Endothelial cell of umbilical vein (primary cell): Measurements from ENCODE around the gene TMEFF1. TPM values are rescaled to one million over a fixed set of nuclear protein-coding genes. Genes with fewer than 3 reads are reported as not detected.

Experiments used
- BruUV-seq: library from RNA; stranded (reverse); fragments of 400-500 nt; replicated peaks from 2 replicates; lab custom pipeline; 2021; lab: Mats Ljungman, UMichigan
- CTCF ChIA-PET: fragments of 300-600, 350-600 bp; sonication (Branson Sonifier 250); formaldehyde crosslinking; loops from one replicate; lab custom pipeline; 2021; ENCODE audit warnings: antibody characterized with exemption, inconsistent platforms; lab: Charles Lee
- POLR2A ChIA-PET: fragments of 300-600, 350-600 bp; sonication (Branson Sonifier 250); formaldehyde crosslinking; loops from one replicate; lab custom pipeline; 2021; ENCODE audit warnings: antibody characterized with exemption, inconsistent platforms; lab: Charles Lee
- DNase-seq: peaks from one replicate; pipeline ENCODE4 v3.0.0-alpha.2; 2011; ENCODE audit warnings: low read depth, low spot score
- FAIRE-seq: peaks from 2 replicates; lab custom pipeline; 2011; peaks lifted over from hg19 to GRCh38; lab: Jason Lieb, UNC
- H2AFZ ChIP-seq: 2 replicates; pipeline ENCODE4 v1.6.0; 2012; ENCODE audit warnings: low read depth, low read length, control low read depth, inconsistent platforms
- H3K27ac ChIP-seq: 2 replicates; pipeline ENCODE4 v1.5.1; 2011; ENCODE audit warnings: low read depth, mild to moderate bottlenecking, control low read depth, low read length, moderate library complexity; ENCODE audit not compliant: insufficient read depth
- H3K27me3 ChIP-seq, 2 experiments: 2 replicates each; pipeline versions ENCODE4 v1.6.0 to v1.6.1; 2011; ENCODE audit warnings: low read length in 2 of 2, mixed read lengths in 1 of 2; ENCODE audit not compliant: control insufficient read depth in 2 of 2, insufficient read depth in 2 of 2
- H3K36me3 ChIP-seq, 2 experiments: 2 replicates in 1 of 2; 3 replicates in 1 of 2; pipeline ENCODE4 v1.5.1; 2011; ENCODE audit warnings: low read length in 2 of 2, mild to moderate bottlenecking in 1 of 2, moderate library complexity in 1 of 2; ENCODE audit not compliant: control insufficient read depth in 2 of 2, insufficient read depth in 2 of 2; ENCODE audit errors: extremely low read depth in 1 of 2
- H3K4me1 ChIP-seq: 3 replicates; pipeline ENCODE4 v1.5.1; 2011; ENCODE audit warnings: mild to moderate bottlenecking, low read length; ENCODE audit not compliant: control insufficient read depth, insufficient read depth; ENCODE audit errors: extremely low read depth
- H3K4me2 ChIP-seq: 2 replicates; pipeline ENCODE4 v1.6.1; 2011; ENCODE audit warnings: low read length, control low read depth, mixed read lengths; ENCODE audit not compliant: insufficient read depth
- H3K4me3 ChIP-seq, 3 experiments: fragments of 200-600 bp in 1 of 3; sonication (generic), shearing (Covaris generic) in 1 of 3; replicated peaks in 1 of 3; 2 replicates each; pipeline ENCODE4 v1.5.1; 2011 to 2016; ENCODE audit warnings: control low read depth in 3 of 3, low read length in 3 of 3, mild to moderate bottlenecking in 2 of 3, inconsistent platforms in 1 of 3, low read depth in 1 of 3, moderate library complexity in 1 of 3; ENCODE audit not compliant: insufficient read depth in 1 of 3
- H3K79me2 ChIP-seq: 2 replicates; pipeline ENCODE4 v1.6.0; 2012; ENCODE audit warnings: low read length, inconsistent platforms; ENCODE audit not compliant: control insufficient read depth, insufficient read depth
- H3K9ac ChIP-seq: replicated peaks from 2 replicates; pipeline ENCODE3; 2011; ENCODE audit warnings: low read length, control low read depth; ENCODE audit not compliant: insufficient read depth; ENCODE audit errors: extremely low read depth
- H3K9me1 ChIP-seq: replicated peaks from 3 replicates; pipeline ENCODE4 v1.6.0; 2011; ENCODE audit warnings: mild to moderate bottlenecking, low read length; ENCODE audit not compliant: control insufficient read depth, insufficient read depth; ENCODE audit errors: extremely low read depth
- H3K9me3 ChIP-seq: replicated peaks from 2 replicates; pipeline ENCODE4 v1.5.1; 2012; ENCODE audit warnings: low read length, inconsistent platforms; ENCODE audit not compliant: control insufficient read depth, insufficient read depth
- H4K20me1 ChIP-seq: replicated peaks from 2 replicates; pipeline ENCODE3; 2011; ENCODE audit warnings: mild to moderate bottlenecking, low read length; ENCODE audit not compliant: control insufficient read depth, insufficient read depth; ENCODE audit errors: extremely low read depth
- FOS ChIP-seq: IDR thresholded peaks from 2 replicates; pipeline ENCODE4 v1.6.1; 2011; ENCODE audit warnings: mild to moderate bottlenecking, low read length, moderate library complexity, borderline replicate concordance; ENCODE audit not compliant: insufficient read depth
- GATA2 ChIP-seq: IDR thresholded peaks from 2 replicates; pipeline ENCODE4 v1.7.0; 2011; ENCODE audit warnings: low read depth, mild to moderate bottlenecking, moderate library complexity, mixed read lengths, low read length; ENCODE audit not compliant: insufficient read length, insufficient read depth
- JUN ChIP-seq: IDR thresholded peaks from 2 replicates; pipeline ENCODE4 v1.6.1; 2011; ENCODE audit warnings: borderline replicate concordance, low read depth; ENCODE audit not compliant: insufficient read length, insufficient read depth
- MAX ChIP-seq: IDR thresholded peaks from 2 replicates; pipeline ENCODE4 v1.6.1; 2011; ENCODE audit not compliant: insufficient read depth, insufficient read length
- MYC ChIP-seq: IDR thresholded peaks from one replicate; pipeline ENCODE4 v1.6.1; 2011; ENCODE audit warnings: mild to moderate bottlenecking, low read depth, low read length
- POLR2A ChIP-seq: IDR thresholded peaks from 2 replicates; pipeline ENCODE4 v1.6.1; 2012; ENCODE audit warnings: low read depth, mild to moderate bottlenecking, control low read depth, low read length
- POLR2AphosphoS5 ChIP-seq: IDR thresholded peaks from 2 replicates; pipeline ENCODE4 v1.6.1; 2012; ENCODE audit warnings: low read depth, mild to moderate bottlenecking, control low read depth, low read length, moderate library complexity; ENCODE audit not compliant: insufficient read depth
- dilution Hi-C: fragments of 300-500 bp; cut with MboI; formaldehyde crosslinking; loops from one replicate; pipeline ENCODE4 v1.15.0; 2019; ENCODE audit warnings: low sequenced_read_pairs; ENCODE audit not compliant: extremely low pct_ligation_motif_present
- intact Hi-C: fragments of 100-400 bp; cut with micrococcal nuclease; formaldehyde crosslinking; loops from one replicate; pipeline ENCODE4 v1.10.0; 2022
- polyA plus RNA-seq, 4 experiments: library from polyadenylated mRNA; depleted of rRNA in 3 of 4; stranded (reverse) in 3 of 4; unstranded in 1 of 4; fragments of >200 nt; gene quantifications; 2 replicates each; pipeline versions ENCODE4 v1.2.1 to v1.2.3, GENCODE V29; 2011 to 2012; ENCODE audit warnings: missing spikeins in 1 of 4
- total RNA-seq: library from RNA; stranded (reverse); gene quantifications from 2 replicates; pipeline ENCODE4 v1.2.3, GENCODE V29; 2021

TMEFF1 gene
- total and polyA plus RNA-seq, 2 donors (not counting 3 experiments of a cell fraction or from before 2014, with no cell fraction given): 3.0 to 14.6 TPM

GRCh38 chr9:100597236-100597635 is 124.3 kb downstream of the TMEFF1 start:
- Histone ChIP-seq H2AFZ (no peak overlapping the region), H3K9me1 (no peaks in the 10 kb centered on the region), H3K9ac (no peak overlapping the region), H3K9me3 (no peaks in the 10 kb centered on the region), H3K27me3 (no peaks in the 10 kb centered on the region), H3K27ac (no peak overlapping the region), H3K4me2 (no peak overlapping the region), H3K36me3 (no peaks in the 10 kb centered on the region), H3K79me2 (no peaks in the 10 kb centered on the region), H4K20me1 (no peaks in the 10 kb centered on the region), H3K4me1 (peaks cover 12% of the 10 kb centered on the region), H3K4me3 (no peak overlapping the region)
- DNase-seq (no peak), FAIRE-seq (no peak)
- ChIA-PET CTCF (interaction anchor here (1.0 to 2.1 kb wide), 6 partner anchors 10 to 375 kb away, joined by 3 to 42 read pairs (median 8); partner anchors contain the start of gene TMEFF1), POLR2A (no interaction called here)
- dilution Hi-C loops: no loop called here
- intact Hi-C loops: loop anchor here (5.0 kb wide), 3 partner anchors 500 to 1435 kb away; partner anchors contain the start of genes ERP44, INVS and NR4A3
- BruUV-seq: no TSS peak
- no peak for TF ChIP-seq JUN
- TF ChIP-seq GATA2: no peak
- TF ChIP-seq MAX: no peak
- TF ChIP-seq POLR2A: no peak
- no peak for TF ChIP-seq MYC

- Histone ChIP-seq H3K4me2 (peak overlapping the region; percentile 84), H2AFZ (peak overlapping the region; percentile 96), H3K4me1 (peaks cover 12% of the 10 kb centered on the region), H4K20me1 (no peaks in the 10 kb centered on the region), H3K9ac (peak overlapping the region; percentile 48), H3K27ac (no peak overlapping the region), H3K36me3 (no peaks in the 10 kb centered on the region), H3K27me3 (no peaks in the 10 kb centered on the region), H3K4me3 (peak overlapping the region; percentile 40 to 70 (median 41)), H3K9me3 (no peaks in the 10 kb centered on the region), H3K9me1 (no peaks in the 10 kb centered on the region), H3K79me2 (no peaks in the 10 kb centered on the region)
- dilution Hi-C loops (no loop called here), intact Hi-C loops (loop anchor here (5.0 kb wide), 3 partner anchors 501 to 1436 kb away; partner anchors contain the start of genes ERP44, INVS and NR4A3)
- no TSS peak for BruUV-seq
- ChIA-PET CTCF (interaction anchor here (1.3 to 5.4 kb wide), 2 partner anchors 274 to 713 kb away, joined by 3 to 428 read pairs; no protein-coding TSS in a partner anchor), POLR2A (no interaction called here)
- FAIRE-seq: peak; percentile 74
- DNase-seq: peak; percentile 77
- TF ChIP-seq FOS (no peak), POLR2AphosphoS5 (peak; percentile 39), POLR2A (peak; percentile 74), MAX (no peak)
Observed at GRCh38 chr9:100598641-100599145, 125.7 kb downstream of the TMEFF1 start.
